Measurements from ENCODE around the gene PLEKHJ1. TPM values are rescaled to one million over a fixed set of nuclear protein-coding genes. Genes with fewer than 3 reads are reported as not detected.

Gene PLEKHJ1
- total RNA-seq, 2 experiments from 2014 or later, result 69.8 to 71.3 TPM

DNA sequence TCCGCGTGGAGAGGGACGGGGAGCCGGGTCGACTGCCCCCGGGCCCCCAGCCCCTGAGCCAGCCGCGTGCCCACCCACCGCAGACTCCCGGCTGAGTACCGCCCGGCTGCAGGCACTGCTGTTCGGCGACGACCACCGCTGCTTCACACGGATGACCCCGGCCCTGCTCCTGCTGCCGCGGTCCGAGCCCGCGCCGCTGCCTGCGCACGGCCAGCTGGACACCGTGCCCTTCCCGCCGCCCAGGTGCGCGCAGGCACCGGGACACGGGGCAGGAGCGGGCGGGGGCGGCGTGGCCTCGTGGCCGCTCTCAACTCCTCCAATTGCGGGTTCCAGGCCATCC, 14.6 kb upstream of the PLEKHJ1 start:
- Mint-ChIP-seq H3K9me3 (no peaks in the 10 kb centered on the region), H3K36me3 (peaks cover 2% of the 10 kb centered on the region), H3K4me1 (peaks cover 1% of the 10 kb centered on the region), H3K27ac (no peak overlapping the region), H3K27me3 (peaks cover 22% of the 10 kb centered on the region), H3K4me3 (no peak overlapping the region)
- POLR2A ChIA-PET, result interaction anchor here (1.6 to 2.1 kb wide), 3 partner anchors 8 to 19 kb away, joined by 5 to 16 read pairs (median 7); no protein-coding TSS in a partner anchor
- no peak for ATAC-seq (ENCODE audit: low read depth)
- DNase-seq, result no peak

DNA sequence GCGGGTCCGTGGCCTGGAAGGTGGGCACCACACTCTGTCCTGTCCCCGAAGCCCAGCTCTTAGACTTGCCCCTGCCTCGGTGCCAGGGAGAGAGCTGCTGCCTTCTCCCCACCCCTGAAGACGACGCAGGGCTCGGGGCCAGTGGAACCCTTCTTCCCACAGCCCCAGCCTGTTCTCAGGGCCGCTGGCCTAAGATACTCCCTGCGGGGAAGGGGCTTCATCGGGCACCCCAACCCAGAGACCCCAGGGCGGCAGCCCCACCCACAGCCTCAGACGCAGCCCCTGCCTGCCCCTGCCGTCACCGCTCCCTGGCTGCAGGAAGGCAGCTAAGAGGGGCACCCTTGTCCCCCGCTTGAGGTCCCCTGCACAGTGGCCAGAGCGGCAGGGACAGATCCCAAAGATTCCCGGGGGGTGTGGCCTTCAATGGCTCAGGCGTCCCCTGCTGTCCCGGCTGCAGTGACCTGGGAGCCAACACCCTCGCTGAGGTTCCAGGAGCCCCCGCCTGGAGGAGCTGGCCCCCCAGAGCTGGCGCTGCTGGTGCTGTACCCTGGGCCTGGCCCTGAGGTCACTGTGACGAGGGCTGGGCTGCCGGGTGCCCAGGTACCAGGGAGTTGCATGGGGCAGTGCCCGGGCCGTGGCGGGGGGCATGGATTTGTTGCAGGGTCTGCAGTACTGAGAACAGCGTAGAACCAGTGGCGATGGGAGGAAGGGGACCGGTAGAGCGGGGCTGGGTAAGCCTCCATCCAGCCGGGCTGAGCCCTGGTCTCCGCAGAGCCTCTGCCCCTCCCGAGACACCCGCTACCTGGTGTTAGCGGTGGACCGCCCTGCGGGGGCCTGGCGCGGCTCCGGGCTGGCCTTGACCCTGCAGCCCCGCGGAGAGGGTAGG, 14.0 kb upstream of the PLEKHJ1 start:
- no peak overlapping the region for H3K27ac Mint-ChIP-seq
- H3K4me3 Mint-ChIP-seq, result no peak overlapping the region
- POLR2A ChIA-PET, result interaction anchor here (0.9 to 2.1 kb wide), 5 partner anchors 9 to 23 kb away, joined by 3 to 16 read pairs (median 5); no protein-coding TSS in a partner anchor
- H3K4me1 Mint-ChIP-seq, result peaks cover 1% of the 10 kb centered on the region
- peaks cover 3% of the 10 kb centered on the region for H3K36me3 Mint-ChIP-seq
- peaks cover 22% of the 10 kb centered on the region for H3K27me3 Mint-ChIP-seq
- ATAC-seq (ENCODE audit: low read depth), result no peak
- no peak for DNase-seq
- H3K9me3 Mint-ChIP-seq, result no peaks in the 10 kb centered on the region

DNA sequence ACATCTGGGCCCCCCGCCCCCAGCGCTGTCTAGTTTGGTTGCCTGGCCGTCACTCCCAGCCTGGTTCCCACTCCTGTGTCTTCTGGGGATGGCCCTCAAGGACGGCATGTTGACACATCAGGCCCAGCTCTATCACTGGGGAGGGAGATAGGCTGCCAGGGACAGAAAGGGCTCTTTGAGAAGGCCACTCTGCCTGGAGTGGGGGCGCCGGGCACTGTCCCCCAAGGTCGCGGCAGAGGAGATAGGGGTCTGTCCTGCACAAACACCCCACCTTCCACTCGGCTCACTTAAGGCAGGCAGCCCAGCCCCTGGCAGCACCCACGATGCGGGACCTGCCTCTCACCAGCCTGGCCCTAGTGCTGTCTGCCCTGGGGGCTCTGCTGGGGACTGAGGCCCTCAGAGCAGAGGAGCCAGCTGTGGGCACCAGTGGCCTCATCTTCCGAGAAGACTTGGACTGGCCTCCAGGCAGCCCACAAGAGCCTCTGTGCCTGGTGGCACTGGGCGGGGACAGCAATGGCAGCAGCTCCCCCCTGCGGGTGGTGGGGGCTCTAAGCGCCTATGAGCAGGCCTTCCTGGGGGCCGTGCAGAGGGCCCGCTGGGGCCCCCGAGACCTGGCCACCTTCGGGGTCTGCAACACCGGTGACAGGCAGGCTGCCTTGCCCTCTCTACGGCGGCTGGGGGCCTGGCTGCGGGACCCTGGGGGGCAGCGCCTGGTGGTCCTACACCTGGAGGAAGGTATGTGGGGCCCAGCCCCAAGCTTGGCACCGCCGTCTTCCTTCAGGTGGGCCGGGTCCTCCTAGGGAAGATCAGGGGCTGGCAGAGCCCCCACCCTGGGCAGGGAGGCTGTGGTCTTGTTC, 13.1 kb upstream of the PLEKHJ1 start, which contains the start of gene AMH:
Gene AMH (plus strand): TSS at position 314 of the 857 bp plus-strand sequence. CDS start 10 bp downstream, at position 324.
- Mint-ChIP-seq H3K4me3 (no peak within 1 kb of the TSS), H3K4me1 (peaks cover 1% of the 10 kb centered on the region), H3K27ac (no peak within 1 kb of the TSS), H3K36me3 (peaks cover 6% of the 10 kb centered on the region), H3K27me3 (peaks cover 21% of the 10 kb centered on the region), H3K9me3 (no peaks in the 10 kb centered on the region)
- POLR2A ChIA-PET, result interaction anchor here (0.9 to 2.1 kb wide), 4 partner anchors 9 to 24 kb away, joined by 3 to 16 read pairs (median 4); no protein-coding TSS in a partner anchor
- DNase-seq (no peak), ATAC-seq (ENCODE audit: low read depth) (no peak)

DNA sequence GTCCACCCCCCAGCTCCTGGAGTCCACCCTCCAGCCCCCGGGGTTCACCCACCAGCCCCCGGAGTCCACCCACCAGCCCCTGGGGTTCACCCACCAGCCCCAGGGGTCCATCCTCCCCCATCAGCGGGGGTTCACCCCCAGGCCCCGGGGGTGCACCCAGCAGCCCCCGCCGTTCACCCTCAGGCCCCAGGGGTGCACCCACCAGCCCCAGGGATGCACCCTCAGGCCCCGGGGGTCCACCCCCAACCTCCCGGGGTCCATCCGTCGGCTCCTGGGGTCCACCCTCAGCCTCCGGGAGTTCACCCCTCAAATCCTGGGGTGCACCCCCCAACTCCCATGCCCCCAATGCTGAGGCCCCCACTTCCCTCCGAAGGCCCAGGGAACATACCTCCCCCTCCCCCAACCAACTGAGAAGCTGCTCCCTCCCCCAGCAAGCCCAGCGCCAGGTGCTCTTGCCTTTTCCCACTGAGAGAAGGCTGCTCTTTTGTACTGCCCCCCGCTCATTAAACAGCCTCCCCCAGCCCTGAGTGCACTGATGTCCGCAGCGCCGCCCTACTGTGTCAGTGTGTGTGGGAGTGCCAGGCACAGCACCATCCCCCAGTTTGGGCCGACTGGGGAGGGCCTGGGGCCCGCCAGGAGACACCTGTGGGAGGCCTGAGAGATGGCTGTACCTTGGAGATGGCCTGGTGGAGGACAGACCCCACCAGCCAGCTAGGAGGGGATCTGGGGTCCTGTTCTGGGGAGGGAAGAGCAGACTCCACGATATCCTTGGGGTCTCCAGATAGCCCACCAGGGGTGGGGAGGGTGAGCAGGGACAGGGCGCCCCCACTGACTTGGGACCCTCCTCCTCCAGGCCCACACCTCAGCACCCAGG, 12.2 kb upstream of the PLEKHJ1 start:
- Mint-ChIP-seq H3K4me3 (no peak overlapping the region), H3K36me3 (peaks cover 6% of the 10 kb centered on the region), H3K9me3 (no peaks in the 10 kb centered on the region), H3K27me3 (peaks cover 16% of the 10 kb centered on the region), H3K27ac (no peak overlapping the region), H3K4me1 (no peaks in the 10 kb centered on the region)
- POLR2A ChIA-PET, result interaction anchor here (0.6 kb wide), 1 partner anchor 14 kb away, joined by 4 read pairs; no protein-coding TSS in a partner anchor
- DNase-seq (no peak), ATAC-seq (ENCODE audit: low read depth) (no peak)

DNA sequence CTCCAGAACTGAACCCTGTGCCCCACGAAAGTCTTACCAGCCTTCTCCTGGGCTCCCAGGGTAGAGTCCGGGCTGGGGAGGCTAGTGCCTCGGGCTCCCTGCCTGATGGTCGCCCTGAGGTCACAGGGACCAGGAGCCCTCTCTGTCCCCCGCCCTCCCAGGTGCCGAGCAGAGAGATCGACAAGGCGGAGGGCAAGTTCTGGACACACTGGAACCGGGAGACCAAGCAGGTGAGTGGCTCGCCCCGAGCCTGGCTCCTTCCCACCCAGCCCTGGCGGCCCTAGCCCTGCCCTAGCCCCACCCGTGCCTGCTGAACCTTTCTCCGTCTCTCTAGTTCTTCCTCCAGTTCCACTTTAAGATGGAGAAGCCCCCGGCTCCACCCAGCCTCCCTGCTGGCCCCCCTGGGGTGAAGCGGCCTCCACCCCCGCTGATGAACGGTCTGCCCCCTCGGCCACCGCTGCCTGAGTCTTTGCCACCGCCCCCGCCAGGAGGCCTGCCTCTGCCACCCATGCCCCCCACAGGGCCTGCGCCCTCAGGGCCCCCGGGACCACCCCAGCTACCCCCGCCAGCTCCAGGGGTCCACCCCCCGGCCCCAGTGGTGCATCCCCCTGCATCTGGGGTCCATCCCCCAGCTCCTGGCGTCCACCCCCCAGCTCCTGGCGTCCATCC, 11.4 kb upstream of the PLEKHJ1 start:
- DNase-seq (no peak), ATAC-seq (ENCODE audit: low read depth) (no peak)
- Mint-ChIP-seq H3K4me3 (no peak overlapping the region), H3K9me3 (no peaks in the 10 kb centered on the region), H3K4me1 (peaks cover 1% of the 10 kb centered on the region), H3K36me3 (peaks cover 6% of the 10 kb centered on the region), H3K27ac (no peak overlapping the region), H3K27me3 (peaks cover 11% of the 10 kb centered on the region)
- POLR2A ChIA-PET, result no interaction called here

DNA sequence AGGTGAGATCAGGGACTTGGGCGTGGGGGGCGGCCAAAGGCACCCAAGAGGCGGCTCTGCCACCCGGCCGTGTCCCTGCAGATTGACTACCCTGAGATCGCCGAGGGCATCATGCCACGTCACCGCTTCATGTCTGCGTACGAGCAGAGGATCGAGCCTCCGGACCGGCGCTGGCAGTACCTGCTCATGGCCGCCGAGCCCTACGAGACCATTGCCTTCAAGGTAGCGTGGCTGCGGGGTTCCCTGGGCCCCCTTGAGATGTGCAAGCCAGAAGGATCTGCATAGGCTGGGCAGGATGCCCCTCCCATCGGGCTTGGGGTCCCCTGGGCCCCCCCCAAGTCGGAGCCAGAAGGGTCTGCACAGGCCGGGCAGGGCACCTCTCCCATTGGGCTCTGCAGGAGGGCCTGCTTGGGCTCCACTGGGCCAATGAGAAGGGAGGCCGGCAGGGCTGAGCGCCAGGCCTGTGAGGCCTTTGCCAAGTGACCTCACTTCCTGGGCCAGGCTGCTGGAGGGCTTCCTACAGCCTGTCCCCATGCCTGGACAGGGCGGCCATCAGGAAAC, 10.8 kb upstream of the PLEKHJ1 start:
- H3K27ac Mint-ChIP-seq, result no peak overlapping the region
- no peak overlapping the region for H3K4me3 Mint-ChIP-seq

DNA sequence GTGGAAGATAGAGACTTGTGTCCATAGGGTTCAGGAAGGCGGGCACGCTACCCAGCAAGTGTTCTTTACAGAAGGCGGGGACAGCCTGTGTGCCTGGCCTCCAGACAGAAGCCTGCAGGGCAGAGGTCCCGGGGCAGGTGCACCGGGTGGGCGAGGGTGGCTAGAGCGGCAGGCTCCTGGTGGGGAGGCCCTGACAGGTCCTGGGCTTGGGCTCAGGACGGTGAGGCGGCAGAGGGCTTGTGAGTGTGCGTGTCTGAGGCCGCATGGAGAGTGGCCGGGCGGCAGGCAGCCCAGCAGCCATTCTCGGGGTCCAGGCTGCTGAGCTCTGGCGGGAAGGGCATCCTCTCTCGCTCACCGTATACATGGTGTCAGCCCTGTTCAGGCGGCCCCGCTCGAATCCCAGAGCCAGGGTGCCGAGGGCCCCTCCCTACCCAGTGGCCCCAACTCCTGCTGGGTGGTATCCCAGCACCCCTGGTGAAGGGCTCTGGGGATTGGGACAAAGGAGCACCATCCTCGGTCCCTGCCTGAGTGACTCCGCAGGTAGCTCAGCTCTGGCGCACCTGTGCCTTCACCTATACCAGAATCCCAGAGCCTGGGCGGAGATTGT, 10.0 kb upstream of the PLEKHJ1 start:
- H3K27ac Mint-ChIP-seq, result no peak overlapping the region
- peaks cover 8% of the 10 kb centered on the region for H3K36me3 Mint-ChIP-seq
- peaks cover 7% of the 10 kb centered on the region for H3K4me1 Mint-ChIP-seq

More for the DNA sequence above, 10.8 kb upstream of the PLEKHJ1 start:
- Mint-ChIP-seq H3K36me3 (peaks cover 8% of the 10 kb centered on the region), H3K27me3 (peaks cover 5% of the 10 kb centered on the region), H3K4me1 (peaks cover 1% of the 10 kb centered on the region), H3K9me3 (no peaks in the 10 kb centered on the region)
- no peak for DNase-seq
- no peak for ATAC-seq (ENCODE audit: low read depth)
- POLR2A ChIA-PET, result no interaction called here

DNA sequence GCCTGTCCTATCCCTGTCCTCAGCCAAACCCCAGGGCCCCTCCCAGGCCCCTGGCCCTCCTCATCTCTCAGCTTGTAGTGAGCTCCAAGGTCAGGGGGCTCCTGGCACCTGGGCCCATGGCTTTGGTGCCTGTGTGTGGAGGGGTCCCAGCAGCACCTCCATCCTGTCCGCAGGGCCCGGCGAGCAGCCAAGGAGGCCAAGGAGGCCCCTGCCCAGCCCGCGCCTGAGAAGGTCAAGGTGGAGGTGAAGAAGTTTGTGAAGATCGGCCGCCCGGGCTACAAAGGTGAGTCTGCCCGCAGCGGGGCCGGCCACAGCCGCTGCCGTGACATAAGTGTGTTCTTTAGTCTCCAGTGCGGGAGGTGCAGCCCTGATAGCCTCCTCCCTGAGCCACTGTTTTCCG, 9.1 kb upstream of the PLEKHJ1 start:
- POLR2A ChIA-PET, result no interaction called here
- peaks cover 2% of the 10 kb centered on the region for H3K27me3 Mint-ChIP-seq
- no peak overlapping the region for H3K4me3 Mint-ChIP-seq
- H3K36me3 Mint-ChIP-seq, result peaks cover 12% of the 10 kb centered on the region
- no peak overlapping the region for H3K27ac Mint-ChIP-seq
- H3K4me1 Mint-ChIP-seq, result peaks cover 14% of the 10 kb centered on the region
- no peak for ATAC-seq (ENCODE audit: low read depth)
- no peak for DNase-seq
- no peaks in the 10 kb centered on the region for H3K9me3 Mint-ChIP-seq

More for the DNA sequence above, 10.0 kb upstream of the PLEKHJ1 start:
- ATAC-seq (ENCODE audit: low read depth), result no peak
- Mint-ChIP-seq H3K4me3 (no peak overlapping the region), H3K27me3 (peaks cover 2% of the 10 kb centered on the region), H3K9me3 (no peaks in the 10 kb centered on the region)
- DNase-seq, result no peak
- POLR2A ChIA-PET, result no interaction called here

DNA sequence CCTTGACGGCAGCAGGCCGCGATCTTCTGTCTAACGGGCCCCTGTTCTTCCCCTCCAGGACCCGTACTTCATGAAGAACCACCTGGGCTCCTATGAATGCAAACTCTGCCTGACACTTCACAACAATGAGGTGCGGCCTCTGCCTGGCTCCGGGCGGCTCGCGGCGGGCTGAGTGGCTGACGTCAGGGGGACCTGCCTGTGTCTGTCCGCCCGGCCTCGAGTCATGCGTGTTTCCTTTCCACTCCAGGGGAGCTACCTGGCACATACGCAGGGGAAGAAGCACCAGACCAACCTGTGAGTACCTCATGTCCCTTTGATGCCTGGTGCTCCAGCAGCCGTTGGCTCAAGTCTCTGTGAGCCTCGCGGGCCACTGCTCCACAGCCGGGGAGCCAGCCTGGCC, 8.4 kb upstream of the PLEKHJ1 start:
- ATAC-seq (ENCODE audit: low read depth), result no peak
- H3K4me3 Mint-ChIP-seq, result no peak overlapping the region
- H3K4me1 Mint-ChIP-seq, result peaks cover 19% of the 10 kb centered on the region
- POLR2A ChIA-PET, result interaction anchor here (1.8 kb wide), 1 partner anchor 83 kb away, joined by 3 read pairs; no protein-coding TSS in a partner anchor
- no peaks in the 10 kb centered on the region for H3K9me3 Mint-ChIP-seq
- no peaks in the 10 kb centered on the region for H3K27me3 Mint-ChIP-seq
- peaks cover 16% of the 10 kb centered on the region for H3K36me3 Mint-ChIP-seq
- no peak overlapping the region for H3K27ac Mint-ChIP-seq
- DNase-seq, result no peak

DNA sequence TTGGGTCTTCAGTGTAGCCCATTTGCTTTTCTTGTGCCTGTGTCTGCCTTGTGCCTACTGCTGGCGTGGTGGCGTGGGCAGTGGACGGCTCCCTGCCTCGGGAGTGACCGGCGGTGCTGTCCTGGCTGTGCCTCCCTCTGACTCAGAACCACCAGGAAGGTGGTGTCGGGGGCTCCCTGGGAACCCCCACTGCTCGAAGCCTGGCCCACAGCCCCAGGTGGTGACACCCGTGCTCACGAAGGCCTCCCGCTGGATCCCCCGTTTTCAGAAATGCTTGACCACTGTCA, 7.9 kb upstream of the PLEKHJ1 start:
- POLR2A ChIA-PET, result interaction anchor here (1.8 kb wide), 1 partner anchor 84 kb away, joined by 3 read pairs; no protein-coding TSS in a partner anchor
- peaks cover 21% of the 10 kb centered on the region for H3K4me1 Mint-ChIP-seq
- peaks cover 18% of the 10 kb centered on the region for H3K36me3 Mint-ChIP-seq
- no peak overlapping the region for H3K4me3 Mint-ChIP-seq
- no peak for ATAC-seq (ENCODE audit: low read depth)
- H3K27ac Mint-ChIP-seq, result no peak overlapping the region
- no peaks in the 10 kb centered on the region for H3K9me3 Mint-ChIP-seq
- no peaks in the 10 kb centered on the region for H3K27me3 Mint-ChIP-seq
- no peak for DNase-seq

DNA sequence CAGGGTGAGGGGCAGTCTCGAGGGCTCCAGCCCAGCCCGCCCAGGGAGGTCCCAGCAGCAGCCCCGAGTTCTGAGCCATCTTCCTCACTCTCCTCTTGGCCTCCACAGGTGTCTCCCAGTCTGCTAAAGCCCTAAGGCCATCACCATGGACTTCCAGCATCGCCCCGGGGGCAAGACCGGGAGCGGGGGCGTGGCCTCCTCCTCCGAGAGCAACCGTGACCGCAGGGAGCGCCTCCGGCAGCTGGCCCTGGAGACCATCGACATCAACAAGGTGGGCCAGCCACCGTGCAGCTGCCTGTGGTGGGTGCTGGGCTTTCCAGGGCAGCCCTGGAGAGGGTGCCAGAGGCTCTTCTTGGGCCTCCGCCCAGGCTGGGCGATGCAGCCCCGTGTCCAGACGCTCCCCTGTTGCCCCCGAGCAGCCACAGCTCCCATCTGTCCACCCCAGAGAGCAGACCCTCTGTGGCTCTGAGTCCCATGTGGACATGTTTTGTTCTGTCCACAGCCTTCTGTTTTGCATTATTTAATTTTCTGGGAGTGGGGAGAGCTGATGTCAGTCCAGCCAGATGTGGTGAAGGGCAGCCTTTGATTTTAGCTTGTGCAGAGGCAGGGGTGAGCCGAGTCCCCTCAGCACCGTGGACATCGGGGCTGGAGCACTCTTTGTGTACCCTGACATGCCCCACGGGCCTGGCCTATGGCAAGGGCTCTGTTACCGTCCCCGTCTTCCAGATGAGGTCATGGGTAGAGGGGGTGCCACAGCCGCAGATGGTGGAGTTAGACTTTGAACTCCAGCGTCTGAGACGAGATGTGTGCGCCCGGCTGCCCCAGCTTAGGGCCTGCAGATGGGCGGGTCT, 7.4 kb upstream of the PLEKHJ1 start:
- ATAC-seq (ENCODE audit: low read depth) (no peak), DNase-seq (no peak)
- Mint-ChIP-seq H3K4me3 (no peak overlapping the region), H3K9me3 (no peaks in the 10 kb centered on the region), H3K27ac (no peak overlapping the region), H3K4me1 (peaks cover 24% of the 10 kb centered on the region), H3K36me3 (peaks cover 18% of the 10 kb centered on the region), H3K27me3 (no peaks in the 10 kb centered on the region)
- POLR2A ChIA-PET, result interaction anchor here (0.7 to 1.8 kb wide), 2 partner anchors 15 to 84 kb away, joined by 3 read pairs; no protein-coding TSS in a partner anchor
